GM23338 (cell line): ENCODE results near the gene RPL10.

ENCODE experiments used
- CREB1 ChIP-seq: fragments of 250-450 bp; sonication (Bioruptor Pico); IDR thresholded peaks from 2 replicates; pipeline ENCODE4 v1.5.0; 2020; ENCODE audit warnings: low read depth, mild to moderate bottlenecking, moderate library complexity
- CTCF ChIP-seq, 2 experiments: fragments of 200-600 bp in 1 of 2; sonication (generic) in 1 of 2; conservative IDR thresholded peaks; 2 replicates each; pipeline versions ENCODE4 v1.5.1 to v1.6.1; 2016 to 2017; ENCODE audit warnings: antibody characterized with exemption in 2 of 2, low read depth in 2 of 2, mild to moderate bottlenecking in 2 of 2, moderate library complexity in 1 of 2
- ETS1 ChIP-seq: IDR thresholded peaks from 2 replicates; pipeline ENCODE4 v1.6.1; 2016; ENCODE audit warnings: antibody characterized with exemption
- EZH2 ChIP-seq: fragments of 200-600 bp; sonication (generic); IDR thresholded peaks from one replicate; pipeline ENCODE4 v1.8.0; 2017; ENCODE audit warnings: antibody characterized with exemption, mild to moderate bottlenecking, low read depth; ENCODE audit not compliant: unreplicated experiment
- EZH2phosphoT487 ChIP-seq: fragments of 200-600 bp; sonication (generic); IDR thresholded peaks from one replicate; pipeline ENCODE4 v1.8.1; 2018; ENCODE audit warnings: antibody characterized with exemption; ENCODE audit not compliant: unreplicated experiment
- JUNB ChIP-seq: IDR thresholded peaks from one replicate; pipeline ENCODE4 v1.6.1; 2016; ENCODE audit warnings: antibody characterized with exemption; ENCODE audit not compliant: unreplicated experiment
- NANOG ChIP-seq: IDR thresholded peaks from 2 replicates; pipeline ENCODE4 v1.6.1; 2016; ENCODE audit warnings: antibody characterized with exemption, borderline replicate concordance
- POLR2AphosphoS5 ChIP-seq: IDR thresholded peaks from 2 replicates; pipeline ENCODE4 v1.6.1; 2016; ENCODE audit warnings: antibody characterized with exemption, low read depth
- REST ChIP-seq: IDR thresholded peaks from one replicate; pipeline ENCODE4 v1.6.1; 2018; ENCODE audit warnings: antibody characterized with exemption; ENCODE audit not compliant: unreplicated experiment
- STAT1 ChIP-seq: IDR thresholded peaks from one replicate; pipeline ENCODE4 v1.6.1; 2016; ENCODE audit warnings: antibody characterized with exemption; ENCODE audit not compliant: unreplicated experiment
- ZNF114 ChIP-seq: fragments of 250-450 bp; sonication (Bioruptor Pico); IDR thresholded peaks from 2 replicates; pipeline ENCODE4 v1.5.0; 2020; ENCODE audit warnings: mild to moderate bottlenecking, moderate library complexity
- ZNF331 ChIP-seq: fragments of 250-450 bp; sonication (Bioruptor Pico); IDR thresholded peaks from 2 replicates; pipeline ENCODE4 v1.5.0; 2020; ENCODE audit warnings: low read depth, mild to moderate bottlenecking, moderate library complexity
- TF ChIP-seq, protein P1 (sequence below): fragments of 250-450 bp; sonication (Bioruptor Pico); IDR thresholded peaks from 2 replicates; pipeline ENCODE4 v1.5.0; 2020; ENCODE audit warnings: mild to moderate bottlenecking, moderate library complexity

- TF ChIP-seq CREB1 (no peak), CTCF (conservative IDR thresholded peaks at IDR 0.05; ENCODE audit: low read depth in 2 of 2) (no peak), EZH2 (no peak), EZH2phosphoT487 (no peak), POLR2AphosphoS5 (no peak), REST (no peak), STAT1 (no peak), NANOG (no peak), JUNB (no peak), ETS1 (no peak), ZNF331 (no peak), ZNF114 (CRISPR knock-in tag) (no peak)
- TF ChIP-seq, protein P1, sequence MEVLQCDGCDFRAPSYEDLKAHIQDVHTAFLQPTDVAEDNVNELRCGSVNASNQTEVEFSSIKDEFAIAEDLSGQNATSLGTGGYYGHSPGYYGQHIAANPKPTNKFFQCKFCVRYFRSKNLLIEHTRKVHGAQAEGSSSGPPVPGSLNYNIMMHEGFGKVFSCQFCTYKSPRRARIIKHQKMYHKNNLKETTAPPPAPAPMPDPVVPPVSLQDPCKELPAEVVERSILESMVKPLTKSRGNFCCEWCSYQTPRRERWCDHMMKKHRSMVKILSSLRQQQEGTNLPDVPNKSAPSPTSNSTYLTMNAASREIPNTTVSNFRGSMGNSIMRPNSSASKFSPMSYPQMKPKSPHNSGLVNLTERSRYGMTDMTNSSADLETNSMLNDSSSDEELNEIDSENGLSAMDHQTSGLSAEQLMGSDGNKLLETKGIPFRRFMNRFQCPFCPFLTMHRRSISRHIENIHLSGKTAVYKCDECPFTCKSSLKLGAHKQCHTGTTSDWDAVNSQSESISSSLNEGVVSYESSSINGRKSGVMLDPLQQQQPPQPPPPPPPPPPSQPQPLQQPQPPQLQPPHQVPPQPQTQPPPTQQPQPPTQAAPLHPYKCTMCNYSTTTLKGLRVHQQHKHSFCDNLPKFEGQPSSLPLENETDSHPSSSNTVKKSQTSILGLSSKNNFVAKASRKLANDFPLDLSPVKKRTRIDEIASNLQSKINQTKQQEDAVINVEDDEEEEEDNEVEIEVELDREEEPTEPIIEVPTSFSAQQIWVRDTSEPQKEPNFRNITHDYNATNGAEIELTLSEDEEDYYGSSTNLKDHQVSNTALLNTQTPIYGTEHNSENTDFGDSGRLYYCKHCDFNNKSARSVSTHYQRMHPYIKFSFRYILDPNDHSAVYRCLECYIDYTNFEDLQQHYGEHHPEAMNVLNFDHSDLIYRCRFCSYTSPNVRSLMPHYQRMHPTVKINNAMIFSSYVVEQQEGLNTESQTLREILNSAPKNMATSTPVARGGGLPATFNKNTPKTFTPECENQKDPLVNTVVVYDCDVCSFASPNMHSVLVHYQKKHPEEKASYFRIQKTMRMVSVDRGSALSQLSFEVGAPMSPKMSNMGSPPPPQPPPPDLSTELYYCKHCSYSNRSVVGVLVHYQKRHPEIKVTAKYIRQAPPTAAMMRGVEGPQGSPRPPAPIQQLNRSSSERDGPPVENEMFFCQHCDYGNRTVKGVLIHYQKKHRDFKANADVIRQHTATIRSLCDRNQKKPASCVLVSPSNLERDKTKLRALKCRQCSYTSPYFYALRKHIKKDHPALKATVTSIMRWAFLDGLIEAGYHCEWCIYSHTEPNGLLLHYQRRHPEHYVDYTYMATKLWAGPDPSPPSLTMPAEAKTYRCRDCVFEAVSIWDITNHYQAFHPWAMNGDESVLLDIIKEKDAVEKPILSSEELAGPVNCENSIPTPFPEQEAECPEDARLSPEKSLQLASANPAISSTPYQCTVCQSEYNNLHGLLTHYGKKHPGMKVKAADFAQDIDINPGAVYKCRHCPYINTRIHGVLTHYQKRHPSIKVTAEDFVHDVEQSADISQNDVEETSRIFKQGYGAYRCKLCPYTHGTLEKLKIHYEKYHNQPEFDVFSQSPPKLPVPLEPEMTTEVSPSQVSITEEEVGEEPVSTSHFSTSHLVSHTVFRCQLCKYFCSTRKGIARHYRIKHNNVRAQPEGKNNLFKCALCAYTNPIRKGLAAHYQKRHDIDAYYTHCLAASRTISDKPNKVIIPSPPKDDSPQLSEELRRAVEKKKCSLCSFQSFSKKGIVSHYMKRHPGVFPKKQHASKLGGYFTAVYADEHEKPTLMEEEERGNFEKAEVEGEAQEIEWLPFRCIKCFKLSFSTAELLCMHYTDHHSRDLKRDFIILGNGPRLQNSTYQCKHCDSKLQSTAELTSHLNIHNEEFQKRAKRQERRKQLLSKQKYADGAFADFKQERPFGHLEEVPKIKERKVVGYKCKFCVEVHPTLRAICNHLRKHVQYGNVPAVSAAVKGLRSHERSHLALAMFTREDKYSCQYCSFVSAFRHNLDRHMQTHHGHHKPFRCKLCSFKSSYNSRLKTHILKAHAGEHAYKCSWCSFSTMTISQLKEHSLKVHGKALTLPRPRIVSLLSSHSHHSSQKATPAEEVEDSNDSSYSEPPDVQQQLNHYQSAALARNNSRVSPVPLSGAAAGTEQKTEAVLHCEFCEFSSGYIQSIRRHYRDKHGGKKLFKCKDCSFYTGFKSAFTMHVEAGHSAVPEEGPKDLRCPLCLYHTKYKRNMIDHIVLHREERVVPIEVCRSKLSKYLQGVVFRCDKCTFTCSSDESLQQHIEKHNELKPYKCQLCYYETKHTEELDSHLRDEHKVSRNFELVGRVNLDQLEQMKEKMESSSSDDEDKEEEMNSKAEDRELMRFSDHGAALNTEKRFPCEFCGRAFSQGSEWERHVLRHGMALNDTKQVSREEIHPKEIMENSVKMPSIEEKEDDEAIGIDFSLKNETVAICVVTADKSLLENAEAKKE (CRISPR knock-in tag), result no peak
Observed at GRCh38 chrX:154382483-154383069, 15.6 kb upstream of the RPL10 start.
